GM23338 (cell line): ENCODE results near the gene MAN1A2. TPM values are rescaled to one million over a fixed set of nuclear protein-coding genes. Genes with fewer than 3 reads are reported as not detected.

ENCODE experiments used
- ATAC-seq: fragments of 200-7000 bp; cut with Tn5 transposase; 3 replicates; pipeline ENCODE4 v1.9.1; 2020
- DNase-seq: peaks from one replicate; pipeline ENCODE4 v3.0.0-alpha.2; 2015; ENCODE audit warnings: low spot score
- H2AFZ ChIP-seq: fragments of 200-600 bp; sonication (generic); 2 replicates; pipeline ENCODE4 v1.8.0; 2016; ENCODE audit warnings: antibody characterized with exemption, mild to moderate bottlenecking, moderate library complexity
- H3F3A ChIP-seq: fragments of 200-600 bp; sonication (generic); replicated peaks from 2 replicates; pipeline ENCODE4 v1.8.0; 2017; ENCODE audit warnings: antibody characterized with exemption, mixed run types, low read depth
- H3K27ac ChIP-seq: fragments of 200-600 bp; sonication (generic); 2 replicates; pipeline ENCODE4 v1.6.1; 2016; ENCODE audit warnings: low read depth
- H3K27me3 ChIP-seq: fragments of 200-600 bp; sonication (generic); 2 replicates; pipeline ENCODE4 v1.8.0; 2016; ENCODE audit warnings: mild to moderate bottlenecking, mixed run types, moderate library complexity; ENCODE audit not compliant: insufficient read depth
- H3K36me3 ChIP-seq: fragments of 200-600 bp; sonication (generic); 2 replicates; pipeline ENCODE4 v1.8.0; 2016; ENCODE audit warnings: mild to moderate bottlenecking; ENCODE audit not compliant: insufficient read depth
- H3K4me1 ChIP-seq: fragments of 200-600 bp; sonication (generic); 2 replicates; pipeline ENCODE4 v1.8.0; 2016; ENCODE audit warnings: mild to moderate bottlenecking, moderate library complexity; ENCODE audit not compliant: insufficient read depth
- H3K4me2 ChIP-seq: fragments of 200-600 bp; sonication (generic); 2 replicates; pipeline ENCODE4 v1.7.1; 2017; ENCODE audit warnings: mixed run types
- H3K4me3 ChIP-seq: fragments of 200-600 bp; sonication (generic); 2 replicates; pipeline ENCODE4 v1.6.1; 2016; ENCODE audit warnings: mixed run types
- H3K79me2 ChIP-seq: fragments of 200-600 bp; sonication (generic); replicated peaks from 2 replicates; pipeline ENCODE4 v1.8.0; 2017; ENCODE audit warnings: mild to moderate bottlenecking; ENCODE audit not compliant: insufficient read depth
- H3K9me2 ChIP-seq: fragments of 200-600 bp; sonication (generic); 2 replicates; pipeline ENCODE4 v1.8.0; 2017; ENCODE audit not compliant: insufficient read depth
- H4K20me1 ChIP-seq: fragments of 200-600 bp; sonication (generic); replicated peaks from 2 replicates; pipeline ENCODE4 v1.8.0; 2017; ENCODE audit warnings: mild to moderate bottlenecking; ENCODE audit not compliant: insufficient read depth
- H3K27ac Mint-ChIP-seq: 2 replicates; pipeline ENCODE4 v1.8.0; 2020; ENCODE audit warnings: inconsistent platforms, mild to moderate bottlenecking, moderate library complexity, mixed read lengths
- H3K27me3 Mint-ChIP-seq: 3 replicates; pipeline ENCODE4 v1.8.0; 2022; ENCODE audit warnings: low read depth, mild to moderate bottlenecking, moderate library complexity, mixed read lengths, inconsistent platforms; ENCODE audit not compliant: insufficient read depth, poor library complexity
- H3K36me3 Mint-ChIP-seq: 3 replicates; pipeline ENCODE4 v1.8.0; 2021; ENCODE audit warnings: low read depth, mild to moderate bottlenecking, inconsistent platforms, moderate library complexity, mixed read lengths
- H3K4me1 Mint-ChIP-seq: 3 replicates; pipeline ENCODE4 v1.8.0; 2020; ENCODE audit warnings: mild to moderate bottlenecking, inconsistent platforms, mixed read lengths
- H3K4me3 Mint-ChIP-seq: 3 replicates; pipeline ENCODE4 v1.8.0; 2021; ENCODE audit warnings: moderate library complexity, mild to moderate bottlenecking, inconsistent platforms, mixed read lengths
- H3K9me3 Mint-ChIP-seq: 3 replicates; pipeline ENCODE4 v1.8.0; 2020; ENCODE audit warnings: moderate library complexity, mild to moderate bottlenecking, inconsistent platforms, mixed read lengths
- EZH2phosphoT487 ChIP-seq: fragments of 200-600 bp; sonication (generic); IDR thresholded peaks from one replicate; pipeline ENCODE4 v1.8.1; 2018; ENCODE audit warnings: antibody characterized with exemption; ENCODE audit not compliant: unreplicated experiment
- NANOG ChIP-seq: IDR thresholded peaks from 2 replicates; pipeline ENCODE4 v1.6.1; 2016; ENCODE audit warnings: antibody characterized with exemption, borderline replicate concordance
- POLR2AphosphoS5 ChIP-seq: IDR thresholded peaks from 2 replicates; pipeline ENCODE4 v1.6.1; 2016; ENCODE audit warnings: antibody characterized with exemption, low read depth
- REST ChIP-seq: IDR thresholded peaks from one replicate; pipeline ENCODE4 v1.6.1; 2018; ENCODE audit warnings: antibody characterized with exemption; ENCODE audit not compliant: unreplicated experiment
- STAT1 ChIP-seq: IDR thresholded peaks from one replicate; pipeline ENCODE4 v1.6.1; 2016; ENCODE audit warnings: antibody characterized with exemption; ENCODE audit not compliant: unreplicated experiment
- ZNF114 ChIP-seq: fragments of 250-450 bp; sonication (Bioruptor Pico); IDR thresholded peaks from 2 replicates; pipeline ENCODE4 v1.5.0; 2020; ENCODE audit warnings: mild to moderate bottlenecking, moderate library complexity
- polyA plus RNA-seq: library from polyadenylated mRNA; unstranded; fragments of >200 nt; fragmentation: Nextera tagmentation; extraction: Ambion mirVana; gene quantifications from 2 replicates; pipeline ENCODE4 v1.2.1, GENCODE V29; 2016
- total RNA-seq: library from RNA; depleted of rRNA; stranded (reverse); fragments of >200 nt; shearing (Covaris generic); gene quantifications from 2 replicates; pipeline ENCODE4 v1.2.3, GENCODE V29; 2014
- TF ChIP-seq, protein P1 (sequence below): IDR thresholded peaks from 2 replicates; pipeline ENCODE4 v1.6.1; 2016; ENCODE audit warnings: antibody characterized with exemption

Gene MAN1A2
- total and polyA plus RNA-seq, 2 experiments from 2014 or later: 18.6 to 22.2 TPM

DNA sequence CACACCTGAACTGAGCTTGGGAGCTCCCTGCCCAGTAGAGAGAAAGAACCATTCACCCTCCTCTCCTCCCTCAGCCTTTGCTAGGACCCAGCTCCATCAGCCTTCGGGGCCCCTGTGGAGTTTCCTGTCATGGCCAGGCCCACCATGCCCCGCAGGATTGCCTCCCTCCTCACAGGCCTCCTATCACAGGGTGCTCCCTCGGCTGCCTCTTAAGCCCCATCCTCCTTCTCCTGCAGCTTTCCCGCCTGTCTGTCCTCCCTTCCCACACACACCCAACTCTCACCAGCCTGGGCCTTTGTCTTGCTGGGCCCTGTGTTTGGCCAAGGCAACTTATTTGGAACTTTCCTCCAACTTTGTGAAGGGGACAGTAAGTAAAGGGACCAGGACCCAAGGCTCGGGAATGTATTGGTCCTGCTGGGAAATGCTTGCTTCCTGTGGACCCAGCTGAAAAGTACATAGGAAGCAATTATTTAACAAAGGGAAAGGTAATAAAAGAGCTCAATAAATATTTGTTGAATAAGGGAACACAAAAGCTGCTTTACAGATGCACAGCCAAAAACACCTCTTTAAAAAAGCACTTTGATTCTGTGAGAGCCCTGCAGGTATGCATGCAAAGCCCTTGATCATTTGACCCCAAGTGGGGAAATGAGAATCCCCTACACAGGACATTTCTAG lies 207.0 kb downstream of the MAN1A2 start (continued):
- TF ChIP-seq ZNF114 (CRISPR knock-in tag): no peak
- no peak for TF ChIP-seq STAT1
- TF ChIP-seq, protein P1, sequence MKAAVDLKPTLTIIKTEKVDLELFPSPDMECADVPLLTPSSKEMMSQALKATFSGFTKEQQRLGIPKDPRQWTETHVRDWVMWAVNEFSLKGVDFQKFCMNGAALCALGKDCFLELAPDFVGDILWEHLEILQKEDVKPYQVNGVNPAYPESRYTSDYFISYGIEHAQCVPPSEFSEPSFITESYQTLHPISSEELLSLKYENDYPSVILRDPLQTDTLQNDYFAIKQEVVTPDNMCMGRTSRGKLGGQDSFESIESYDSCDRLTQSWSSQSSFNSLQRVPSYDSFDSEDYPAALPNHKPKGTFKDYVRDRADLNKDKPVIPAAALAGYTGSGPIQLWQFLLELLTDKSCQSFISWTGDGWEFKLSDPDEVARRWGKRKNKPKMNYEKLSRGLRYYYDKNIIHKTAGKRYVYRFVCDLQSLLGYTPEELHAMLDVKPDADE: no peak
- no peak for TF ChIP-seq EZH2phosphoT487
- TF ChIP-seq NANOG: no peak
- no peak for TF ChIP-seq REST

- no peak overlapping the region for H2AFZ ChIP-seq
- Mint-ChIP-seq H3K27ac (no peak overlapping the region), H3K36me3 (no peaks in the 10 kb centered on the region; the same call in 2 of the 3 replicates), H3K4me1 (peaks cover 9% of the 10 kb centered on the region), H3K27me3 (peaks cover 6% of the 10 kb centered on the region), H3K4me3 (no peak overlapping the region), H3K9me3 (no peaks in the 10 kb centered on the region)
- DNase-seq (no peak), ATAC-seq (no peak)
- H4K20me1 ChIP-seq: no peaks in the 10 kb centered on the region
- no peaks in the 10 kb centered on the region for H3F3A ChIP-seq
- no peak overlapping the region for H3K27ac ChIP-seq
- H3K4me3 ChIP-seq: no peak overlapping the region
- H3K4me1 ChIP-seq: peaks cover 4% of the 10 kb centered on the region; the same call in 1 of the 2 replicates
- H3K9me2 ChIP-seq: no peaks in the 10 kb centered on the region
- no peaks in the 10 kb centered on the region for H3K36me3 ChIP-seq
- no peak overlapping the region for H3K4me2 ChIP-seq
- TF ChIP-seq POLR2AphosphoS5 (no peak), NANOG (no peak), STAT1 (no peak), REST (no peak)
- no peaks in the 10 kb centered on the region for H3K27me3 ChIP-seq
- H3K79me2 ChIP-seq: no peaks in the 10 kb centered on the region
Observed at GRCh38 chr1:117575586-117576225, 208.5 kb downstream of the MAN1A2 start.
